ENCODE measurements around the gene PSMD1. TPM values are rescaled to one million over a fixed set of nuclear protein-coding genes. Genes with fewer than 3 reads are reported as not detected.

Gene PSMD1
- total RNA-seq, 1 experiment from 2014 or later = 133 TPM

DNA sequence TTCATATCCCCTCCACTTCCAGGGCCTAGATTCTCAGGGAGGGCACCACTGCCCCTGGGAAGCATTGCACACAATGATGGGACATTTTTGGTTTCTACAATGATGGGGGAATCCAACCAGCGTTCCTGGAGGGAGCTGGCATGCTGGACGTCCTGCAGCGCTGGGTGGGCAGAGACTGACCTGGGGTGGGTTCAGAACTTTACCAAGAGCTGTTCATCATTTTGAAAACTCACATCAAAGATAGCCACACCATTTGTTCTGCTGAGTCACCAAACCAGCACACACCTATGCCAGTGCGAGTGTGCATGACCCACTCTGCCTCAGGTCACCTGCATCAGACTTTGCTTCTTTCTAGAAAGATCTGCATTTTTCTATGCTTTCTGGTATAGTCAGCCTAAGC lies 127.7 kb downstream of the PSMD1 start:
- intact Hi-C loops (cut with micrococcal nuclease) = no loop called here
- Histone ChIP-seq H2AFZ (ENCODE audit: low read depth, low read length, poor library complexity, severe bottlenecking) (no peak overlapping the region), H3K79me2 (ENCODE audit: insufficient read depth, low read length) (no peaks in the 10 kb centered on the region), H3K9me3 (ENCODE audit: control insufficient read depth in 1 of 2, insufficient read depth in 1 of 2, low read depth in 1 of 2, low read length in 2 of 2) (no peaks in the 10 kb centered on the region), H3K4me3 (replicated peaks in 1 of 2; ENCODE audit: low read depth in 1 of 2, low read length in 2 of 2) (no peak overlapping the region), H3K4me2 (ENCODE audit: low read length) (no peak overlapping the region), H3K27ac (ENCODE audit: low read depth, low read length) (no peak overlapping the region), H3K36me3 (ENCODE audit: control insufficient read depth in 1 of 2, insufficient read depth in 2 of 2, low read length in 2 of 2) (no peaks in the 10 kb centered on the region), H3K9ac (ENCODE audit: low read length) (no peak overlapping the region), H3K4me1 (ENCODE audit: control insufficient read depth in 1 of 2, insufficient read depth in 2 of 2, low read length in 2 of 2) (peaks cover 2 to 40% of the 10 kb centered on the region in 2 experiments; a peak in 3 of 4 replicates), H3K27me3 (ENCODE audit: insufficient read depth, low read length) (no peaks in the 10 kb centered on the region), H3K9me2 (ENCODE audit: insufficient read depth) (no peaks in the 10 kb centered on the region), H4K20me1 (ENCODE audit: insufficient read depth) (no peaks in the 10 kb centered on the region)
- CTCF ChIA-PET = no interaction called here
- RAD21 ChIA-PET (ENCODE audit: low non-redundant PET in 1 of 2, low total read pairs in 2 of 2, uncharacterized antibody in 2 of 2, unreplicated experiment in 2 of 2) = no interaction called here
- no peak for DNase-seq (ENCODE audit: low read depth, low spot score)
- no peak for TF ChIP-seq EGR1 (IDR thresholded peaks at IDR 0.05; ENCODE audit: low read depth)
- TF ChIP-seq, protein P1, sequence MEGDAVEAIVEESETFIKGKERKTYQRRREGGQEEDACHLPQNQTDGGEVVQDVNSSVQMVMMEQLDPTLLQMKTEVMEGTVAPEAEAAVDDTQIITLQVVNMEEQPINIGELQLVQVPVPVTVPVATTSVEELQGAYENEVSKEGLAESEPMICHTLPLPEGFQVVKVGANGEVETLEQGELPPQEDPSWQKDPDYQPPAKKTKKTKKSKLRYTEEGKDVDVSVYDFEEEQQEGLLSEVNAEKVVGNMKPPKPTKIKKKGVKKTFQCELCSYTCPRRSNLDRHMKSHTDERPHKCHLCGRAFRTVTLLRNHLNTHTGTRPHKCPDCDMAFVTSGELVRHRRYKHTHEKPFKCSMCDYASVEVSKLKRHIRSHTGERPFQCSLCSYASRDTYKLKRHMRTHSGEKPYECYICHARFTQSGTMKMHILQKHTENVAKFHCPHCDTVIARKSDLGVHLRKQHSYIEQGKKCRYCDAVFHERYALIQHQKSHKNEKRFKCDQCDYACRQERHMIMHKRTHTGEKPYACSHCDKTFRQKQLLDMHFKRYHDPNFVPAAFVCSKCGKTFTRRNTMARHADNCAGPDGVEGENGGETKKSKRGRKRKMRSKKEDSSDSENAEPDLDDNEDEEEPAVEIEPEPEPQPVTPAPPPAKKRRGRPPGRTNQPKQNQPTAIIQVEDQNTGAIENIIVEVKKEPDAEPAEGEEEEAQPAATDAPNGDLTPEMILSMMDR (IDR thresholded peaks at IDR 0.05 in 2 of 3, conservative IDR thresholded peaks at IDR 0.05 in 1 of 3; ENCODE audit: borderline replicate concordance in 1 of 3, insufficient read depth in 1 of 3, low read depth in 2 of 3, low read length in 2 of 3) = no peak
- TF ChIP-seq SIN3A (IDR thresholded peaks at IDR 0.05; ENCODE audit: low read depth) = no peak
- TF ChIP-seq CEBPB (IDR thresholded peaks at IDR 0.05; ENCODE audit: low read depth) = no peak
- no peak for TF ChIP-seq POLR2AphosphoS5 (IDR thresholded peaks at IDR 0.05; ENCODE audit: low read depth, low read length)
- TF ChIP-seq RAD21 (IDR thresholded peaks at IDR 0.05; ENCODE audit: low read depth) = no peak
- TF ChIP-seq ELF1 (IDR thresholded peaks at IDR 0.05; ENCODE audit: borderline replicate concordance, low read depth) = no peak
- no peak for TF ChIP-seq JUND (IDR thresholded peaks at IDR 0.05)
- no peak for TF ChIP-seq ZFX (IDR thresholded peaks at IDR 0.05)
- no peak for TF ChIP-seq POLR2A (IDR thresholded peaks at IDR 0.05; ENCODE audit: borderline replicate concordance, extremely low read depth, insufficient read depth, insufficient read length)
- TF ChIP-seq TCF7L2 (IDR thresholded peaks at IDR 0.05; ENCODE audit: borderline replicate concordance, extremely low read depth, insufficient read depth, insufficient read length) = no peak
- TF ChIP-seq ZNF274 (IDR thresholded peaks at IDR 0.05; ENCODE audit: low read depth, low read length) = no peak
- TF ChIP-seq YY1 (IDR thresholded peaks at IDR 0.05; ENCODE audit: extremely low read depth, insufficient replicate concordance, low read depth, low read length) = no peak
- TF ChIP-seq FOSL1 (IDR thresholded peaks at IDR 0.05; ENCODE audit: low read depth) = no peak
- TF ChIP-seq SRF (IDR thresholded peaks at IDR 0.05; ENCODE audit: low read depth) = no peak
- TF ChIP-seq, protein P2, sequence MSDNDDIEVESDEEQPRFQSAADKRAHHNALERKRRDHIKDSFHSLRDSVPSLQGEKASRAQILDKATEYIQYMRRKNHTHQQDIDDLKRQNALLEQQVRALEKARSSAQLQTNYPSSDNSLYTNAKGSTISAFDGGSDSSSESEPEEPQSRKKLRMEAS (IDR thresholded peaks at IDR 0.05) = no peak
- TF ChIP-seq, protein P3, sequence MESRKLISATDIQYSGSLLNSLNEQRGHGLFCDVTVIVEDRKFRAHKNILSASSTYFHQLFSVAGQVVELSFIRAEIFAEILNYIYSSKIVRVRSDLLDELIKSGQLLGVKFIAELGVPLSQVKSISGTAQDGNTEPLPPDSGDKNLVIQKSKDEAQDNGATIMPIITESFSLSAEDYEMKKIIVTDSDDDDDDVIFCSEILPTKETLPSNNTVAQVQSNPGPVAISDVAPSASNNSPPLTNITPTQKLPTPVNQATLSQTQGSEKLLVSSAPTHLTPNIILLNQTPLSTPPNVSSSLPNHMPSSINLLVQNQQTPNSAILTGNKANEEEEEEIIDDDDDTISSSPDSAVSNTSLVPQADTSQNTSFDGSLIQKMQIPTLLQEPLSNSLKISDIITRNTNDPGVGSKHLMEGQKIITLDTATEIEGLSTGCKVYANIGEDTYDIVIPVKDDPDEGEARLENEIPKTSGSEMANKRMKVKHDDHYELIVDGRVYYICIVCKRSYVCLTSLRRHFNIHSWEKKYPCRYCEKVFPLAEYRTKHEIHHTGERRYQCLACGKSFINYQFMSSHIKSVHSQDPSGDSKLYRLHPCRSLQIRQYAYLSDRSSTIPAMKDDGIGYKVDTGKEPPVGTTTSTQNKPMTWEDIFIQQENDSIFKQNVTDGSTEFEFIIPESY (IDR thresholded peaks at IDR 0.05; ENCODE audit: extremely low read depth, insufficient replicate concordance, low read length) = no peak
- no peak for TF ChIP-seq CBX3 (IDR thresholded peaks at IDR 0.05; ENCODE audit: low read depth)
- TF ChIP-seq EZH2 (IDR thresholded peaks at IDR 0.05) = no peak
- ATAC-seq = no peak
- POLR2A ChIA-PET = no interaction called here
- BruUV-seq (replicated peaks) = no TSS peak
